KMS-11 (cell line): Measurements from ENCODE around the gene CARM1.
A peak's percentile ranks its signal among the peaks of the same experiment; 100 is the strongest.
"Not testable (repeated sequence)": the region's sequence is repeated elsewhere in the genome, so short reads cannot be mapped to it uniquely, and the experiment has no call there.

Experiments used
- H2AFZ ChIP-seq: fragments of 200-600 bp; sonication (generic); 2 replicates; pipeline ENCODE4 v1.6.1; 2016; ENCODE audit warnings: antibody characterized with exemption, mixed run types, low read depth
- H3K27ac ChIP-seq: fragments of 200-600 bp; sonication (generic); 2 replicates; pipeline ENCODE4 v1.6.1; 2016; ENCODE audit warnings: mild to moderate bottlenecking, mixed run types
- H3K27me3 ChIP-seq: fragments of 200-600 bp; sonication (generic); 2 replicates; pipeline ENCODE4 v1.6.1; 2017; ENCODE audit warnings: mild to moderate bottlenecking, low read depth, mixed run types, moderate library complexity; ENCODE audit not compliant: insufficient read depth
- H3K36me3 ChIP-seq: fragments of 200-600 bp; sonication (generic); 2 replicates; pipeline ENCODE4 v1.6.1; 2017; ENCODE audit warnings: mild to moderate bottlenecking, mixed run types; ENCODE audit not compliant: insufficient read depth
- H3K4me1 ChIP-seq: fragments of 200-600 bp; sonication (generic); 2 replicates; pipeline ENCODE4 v1.6.1; 2016; ENCODE audit warnings: mild to moderate bottlenecking, low read depth, mixed run types; ENCODE audit not compliant: poor library complexity, severe bottlenecking
- H3K4me2 ChIP-seq: fragments of 200-600 bp; sonication (generic); 2 replicates; pipeline ENCODE4 v1.7.0; 2016; ENCODE audit warnings: mild to moderate bottlenecking, mixed run types
- H3K4me3 ChIP-seq: fragments of 200-600 bp; sonication (generic); IDR thresholded peaks from 2 replicates; pipeline ENCODE4 v1.6.1; 2017; ENCODE audit warnings: low read depth, low read length, mixed read lengths; ENCODE audit not compliant: insufficient read depth
- H3K79me2 ChIP-seq: fragments of 200-600 bp; sonication (generic); 2 replicates; pipeline ENCODE4 v1.6.1; 2016; ENCODE audit warnings: low read depth, mixed run types; ENCODE audit not compliant: insufficient read depth
- H3K9ac ChIP-seq: fragments of 200-600 bp; sonication (generic); 2 replicates; pipeline ENCODE4 v1.6.1; 2016; ENCODE audit warnings: mild to moderate bottlenecking, mixed run types
- H4K20me1 ChIP-seq: fragments of 200-600 bp; sonication (generic); 2 replicates; pipeline ENCODE4 v1.6.1; 2016; ENCODE audit warnings: mild to moderate bottlenecking, mixed run types; ENCODE audit not compliant: insufficient read depth
- TF ChIP-seq, protein P1 (sequence below): fragments of 200-600 bp; sonication (generic); conservative IDR thresholded peaks from 2 replicates; pipeline ENCODE4 v1.6.1; 2017; ENCODE audit warnings: low read depth, mild to moderate bottlenecking, antibody characterized with exemption, low read length, moderate library complexity, mixed read lengths

CARM1 gene

DNA sequence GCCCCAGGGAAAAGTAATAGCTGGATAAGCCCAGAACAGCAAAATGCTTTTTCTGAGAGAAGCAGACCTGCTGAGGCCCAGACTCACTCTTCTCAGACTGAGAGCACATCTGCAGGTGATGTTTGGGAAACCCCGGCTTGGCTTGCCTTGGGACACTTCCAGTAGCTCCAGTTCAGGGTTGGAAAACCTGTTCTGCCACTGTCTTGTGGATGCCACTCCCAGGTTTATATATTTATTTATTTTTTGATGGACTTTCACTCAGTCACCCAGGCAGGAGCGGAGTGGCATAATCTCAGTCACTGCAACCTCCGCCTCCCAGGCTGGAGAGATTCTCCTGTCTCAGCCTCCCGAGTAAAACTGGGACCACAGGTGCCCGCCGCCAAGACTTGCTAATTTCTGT lies 81.5 kb downstream of the CARM1 start:
- Histone ChIP-seq H3K79me2 (no peaks in the 10 kb centered on the region), H4K20me1 (no peaks in the 10 kb centered on the region), H2AFZ (no peak overlapping the region), H3K4me3 (no peak overlapping the region), H3K27ac (no peak overlapping the region), H3K9ac (no peak overlapping the region), H3K4me1 (peaks cover 7% of the 10 kb centered on the region), H3K36me3 (no peaks in the 10 kb centered on the region), H3K4me2 (no peak overlapping the region), H3K27me3 (no peaks in the 10 kb centered on the region)
- TF ChIP-seq, protein P1, sequence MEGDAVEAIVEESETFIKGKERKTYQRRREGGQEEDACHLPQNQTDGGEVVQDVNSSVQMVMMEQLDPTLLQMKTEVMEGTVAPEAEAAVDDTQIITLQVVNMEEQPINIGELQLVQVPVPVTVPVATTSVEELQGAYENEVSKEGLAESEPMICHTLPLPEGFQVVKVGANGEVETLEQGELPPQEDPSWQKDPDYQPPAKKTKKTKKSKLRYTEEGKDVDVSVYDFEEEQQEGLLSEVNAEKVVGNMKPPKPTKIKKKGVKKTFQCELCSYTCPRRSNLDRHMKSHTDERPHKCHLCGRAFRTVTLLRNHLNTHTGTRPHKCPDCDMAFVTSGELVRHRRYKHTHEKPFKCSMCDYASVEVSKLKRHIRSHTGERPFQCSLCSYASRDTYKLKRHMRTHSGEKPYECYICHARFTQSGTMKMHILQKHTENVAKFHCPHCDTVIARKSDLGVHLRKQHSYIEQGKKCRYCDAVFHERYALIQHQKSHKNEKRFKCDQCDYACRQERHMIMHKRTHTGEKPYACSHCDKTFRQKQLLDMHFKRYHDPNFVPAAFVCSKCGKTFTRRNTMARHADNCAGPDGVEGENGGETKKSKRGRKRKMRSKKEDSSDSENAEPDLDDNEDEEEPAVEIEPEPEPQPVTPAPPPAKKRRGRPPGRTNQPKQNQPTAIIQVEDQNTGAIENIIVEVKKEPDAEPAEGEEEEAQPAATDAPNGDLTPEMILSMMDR: no peak

GRCh38 chr19:10959277-10959968 lies 88.1 kb downstream of the CARM1 start:
- H3K4me3 ChIP-seq: not testable (repeated sequence)

DNA sequence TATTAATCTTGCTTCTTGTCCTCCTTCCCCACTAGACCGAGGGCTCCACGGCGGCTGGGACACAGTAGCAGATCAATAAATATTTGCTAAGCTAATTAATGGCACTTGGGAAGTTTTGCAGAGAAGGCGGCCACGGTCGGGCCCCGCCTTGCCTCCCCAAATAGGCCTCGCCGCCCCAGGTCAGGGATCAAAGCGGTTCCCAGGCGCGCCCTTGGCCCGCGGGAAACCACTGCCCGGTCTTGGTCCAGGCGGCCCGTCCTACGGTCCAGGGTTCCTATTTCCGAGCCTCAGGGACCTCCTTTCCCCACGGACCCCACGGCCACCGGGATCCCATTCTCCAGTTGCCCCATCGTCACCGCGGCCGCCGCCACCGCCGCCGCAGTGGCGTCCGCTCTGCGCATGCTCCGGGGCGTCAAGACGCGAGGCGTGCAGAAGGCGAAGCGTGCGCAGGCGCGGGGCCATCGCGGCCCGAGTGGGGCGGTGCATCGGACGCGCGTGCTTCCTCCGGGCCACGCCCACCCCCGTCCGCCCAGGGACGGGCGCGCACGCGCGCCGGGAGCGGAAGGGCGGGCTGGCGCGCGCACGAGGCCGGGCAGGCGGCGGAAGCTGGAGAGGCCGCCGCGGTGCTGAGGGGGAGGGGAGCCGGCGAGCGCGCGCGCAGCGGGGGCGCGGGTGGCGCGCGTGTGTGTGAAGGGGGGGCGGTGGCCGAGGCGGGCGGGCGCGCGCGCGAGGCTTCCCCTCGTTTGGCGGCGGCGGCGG lies 89.1 kb downstream of the CARM1 start, which contains the start of gene SMARCA4:
SMARCA4 (plus strand) TSS at position 717 of the 759 bp plus-strand sequence. CDS start 23,122 bp downstream, outside the sequence.
- TF ChIP-seq, protein P1: no peak
- Histone ChIP-seq H3K27me3 (no peaks in the 10 kb centered on the region), H4K20me1 (peaks cover 7% of the 10 kb centered on the region; the same call in 1 of the 2 replicates), H3K4me1 (peaks cover 41% of the 10 kb centered on the region), H3K36me3 (no peaks in the 10 kb centered on the region), H3K4me3 (no peak within 1 kb of the TSS), H3K79me2 (peaks cover 43% of the 10 kb centered on the region), H3K4me2 (peak within 1 kb of the TSS; percentile 81), H2AFZ (peak within 1 kb of the TSS; percentile 56), H3K27ac (peak within 1 kb of the TSS; percentile 55), H3K9ac (peak within 1 kb of the TSS; percentile 82)

More at GRCh38 chr19:10959277-10959968, 88.1 kb downstream of the CARM1 start:
- H3K4me1 ChIP-seq: peaks cover 34% of the 10 kb centered on the region
- not testable (repeated sequence) for H4K20me1 ChIP-seq, H3K27me3 ChIP-seq, H3K36me3 ChIP-seq, H3K27ac ChIP-seq
- peak overlapping the region; percentile 82; the same call in 1 of the 2 replicates for H3K9ac ChIP-seq
- H3K79me2 ChIP-seq: peaks cover 32% of the 10 kb centered on the region
- peak overlapping the region; percentile 79 for H3K4me2 ChIP-seq
- H2AFZ ChIP-seq: peak overlapping the region; percentile 56

DNA sequence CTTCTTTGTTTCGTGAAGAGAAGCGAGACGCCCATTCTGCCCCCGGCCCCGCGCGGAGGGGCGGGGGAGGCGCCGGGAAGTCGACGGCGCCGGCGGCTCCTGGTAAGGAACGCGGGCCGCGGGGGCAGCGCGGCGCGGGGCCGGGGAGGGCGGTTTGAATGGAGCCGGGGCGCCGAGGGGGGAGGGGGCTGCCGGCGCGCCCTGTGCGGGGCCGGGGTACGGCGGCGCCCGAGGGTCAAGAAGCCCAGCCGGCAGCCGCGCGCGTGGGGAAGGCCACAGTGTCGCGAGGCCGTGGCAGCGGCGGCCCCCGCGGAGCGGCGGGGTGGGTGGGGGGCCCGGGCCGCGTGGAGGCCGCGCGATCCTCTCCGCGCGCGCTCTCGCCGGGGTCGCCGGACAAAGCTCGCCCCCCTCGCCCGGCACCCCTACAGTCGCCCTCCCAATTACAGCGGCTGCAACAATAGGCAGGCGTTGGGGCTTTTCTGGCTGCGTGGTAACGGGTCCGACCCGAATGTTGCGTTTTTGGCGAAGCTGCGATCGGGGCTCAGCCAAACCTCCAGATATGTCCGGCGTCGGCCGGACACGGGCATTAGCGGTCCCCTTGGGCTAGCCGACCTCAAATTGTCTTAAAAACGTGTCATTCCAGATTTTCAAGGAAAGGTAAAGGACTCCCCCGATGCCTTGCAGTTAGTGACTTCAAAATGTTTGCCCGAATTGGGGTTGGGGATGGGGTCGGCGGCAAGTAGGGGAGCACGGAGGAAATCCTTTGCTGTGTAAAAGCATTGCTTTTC lies 89.9 kb downstream of the CARM1 start:
- peak overlapping the region; percentile 81 for H3K4me2 ChIP-seq
- H4K20me1 ChIP-seq: peaks cover 14% of the 10 kb centered on the region; the same call in 1 of the 2 replicates
- peak overlapping the region; percentile 22; the same call in 1 of the 2 replicates for H2AFZ ChIP-seq
- peaks cover 43% of the 10 kb centered on the region for H3K4me1 ChIP-seq
- peak overlapping the region; percentile 55 for H3K27ac ChIP-seq
- H3K36me3 ChIP-seq: no peaks in the 10 kb centered on the region
- H3K9ac ChIP-seq: peak overlapping the region; percentile 76
- peaks cover 51% of the 10 kb centered on the region for H3K79me2 ChIP-seq
- H3K27me3 ChIP-seq: no peaks in the 10 kb centered on the region
- TF ChIP-seq, protein P1: no peak
- H3K4me3 ChIP-seq: no peak overlapping the region
